Stimulated activated effector memory CD8-positive, alpha-beta T cell treated with anti-CD3 and anti-CD28 coated beads, Interleukin-12 subunit alpha, Interleukin-12 subunit beta, amount 100 ng/mL, for 72 hours (primary cell): ENCODE data around the gene ATG9A.
"Not testable (repeated sequence)": the region's sequence is repeated elsewhere in the genome, so short reads cannot be mapped to it uniquely, and the experiment has no call there.

ENCODE experiments used
- ATAC-seq: fragments of 150-1000 bp; cut with Tn5 transposase; 2 replicates; pipeline ENCODE4 v1.10.0; 2021
- DNase-seq, 2 donors: peaks; one replicate each; pipeline ENCODE4 v3.0.0; 2021 to 2022; ENCODE audit warnings: low spot score in 2 of 2
- H3K27ac Mint-ChIP-seq: one replicate; pipeline ENCODE4 v1.8.0; 2022; ENCODE audit warnings: mild to moderate bottlenecking, mixed read lengths
- H3K36me3 Mint-ChIP-seq: one replicate; pipeline ENCODE4 v1.8.0; 2022; ENCODE audit warnings: mild to moderate bottlenecking, mixed read lengths
- H3K4me1 Mint-ChIP-seq: one replicate; pipeline ENCODE4 v1.8.0; 2022; ENCODE audit warnings: mixed read lengths
- H3K4me3 Mint-ChIP-seq: one replicate; pipeline ENCODE4 v1.8.0; 2022; ENCODE audit warnings: mild to moderate bottlenecking, mixed read lengths
- H3K9me3 Mint-ChIP-seq: one replicate; pipeline ENCODE4 v1.8.0; 2022; ENCODE audit warnings: mixed read lengths

The ATG9A gene

DNA sequence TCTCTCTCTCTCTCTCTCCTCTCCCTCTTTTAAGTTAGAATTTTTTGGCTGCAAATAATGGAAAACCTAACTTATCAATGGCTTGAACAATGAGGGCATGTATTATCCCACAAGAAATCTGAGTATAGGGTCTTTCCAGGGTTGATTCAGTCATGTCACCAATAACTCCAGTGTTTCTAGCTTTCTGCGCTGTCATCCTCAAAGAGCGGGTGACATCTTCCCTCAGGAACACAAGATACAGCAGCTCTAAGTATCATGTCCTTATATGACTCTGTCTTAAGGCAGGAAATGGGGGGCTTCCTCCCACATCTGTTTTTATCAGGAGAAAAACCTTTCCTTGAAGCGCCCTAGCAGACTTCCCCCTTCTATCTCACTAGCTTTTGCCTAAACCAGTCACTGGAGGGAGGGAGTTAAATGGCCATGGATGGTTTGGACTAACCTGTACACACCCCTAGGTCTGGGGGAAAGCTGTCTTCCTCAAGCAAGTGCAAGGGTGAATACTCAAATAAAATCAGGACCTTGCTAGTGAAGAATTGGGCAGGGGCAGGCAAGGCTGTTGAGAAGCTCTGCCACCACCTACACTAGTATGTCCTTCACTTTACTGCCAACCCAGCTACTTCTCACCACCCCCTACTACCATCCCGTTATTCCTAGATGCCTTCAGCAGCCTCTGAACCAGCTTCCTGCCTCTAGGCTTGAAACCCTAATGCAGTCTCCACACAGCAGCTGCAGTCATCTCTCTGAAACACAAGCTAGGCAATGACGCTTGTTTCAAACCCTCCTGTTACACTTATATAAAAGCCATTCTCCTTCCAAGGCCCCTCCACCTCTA, 31.8 kb upstream of the ATG9A start:
- H3K36me3 Mint-ChIP-seq, result no peaks in the 10 kb centered on the region
- DNase-seq, result no peak
- H3K4me3 Mint-ChIP-seq, result no peak overlapping the region
- H3K27ac Mint-ChIP-seq, result no peak overlapping the region
- H3K9me3 Mint-ChIP-seq, result no peaks in the 10 kb centered on the region
- no peak for ATAC-seq
- H3K4me1 Mint-ChIP-seq, result peaks cover 4% of the 10 kb centered on the region

GRCh38 chr2:219258942-219259341, 29.5 kb upstream of the ATG9A start:
- H3K9me3 Mint-ChIP-seq, H3K4me3 Mint-ChIP-seq, ATAC-seq, H3K36me3 Mint-ChIP-seq, H3K27ac Mint-ChIP-seq, DNase-seq: not testable (repeated sequence)
- peaks cover 12% of the 10 kb centered on the region for H3K4me1 Mint-ChIP-seq

GRCh38 chr2:219254590-219255201, 25.3 kb upstream of the ATG9A start:
- Mint-ChIP-seq H3K4me1 (peaks cover 45% of the 10 kb centered on the region), H3K4me3 (peak overlapping the region; percentile 68), H3K9me3 (no peaks in the 10 kb centered on the region), H3K36me3 (peaks cover 47% of the 10 kb centered on the region), H3K27ac (peak overlapping the region; percentile 83)
- ATAC-seq (peak; percentile 72), DNase-seq (peak; percentile 41 to 81)

- Mint-ChIP-seq H3K27ac (peak within 1 kb of the TSS; percentile 83), H3K9me3 (no peaks in the 10 kb centered on the region), H3K4me1 (peaks cover 52% of the 10 kb centered on the region), H3K4me3 (peak within 1 kb of the TSS; percentile 68), H3K36me3 (peaks cover 55% of the 10 kb centered on the region)
- ATAC-seq (peak; percentile 83), DNase-seq (peak; percentile 80 to 93)
These were observed 24.5 kb upstream of the ATG9A start, which contains the start of gene TUBA4A for GRCh38 chr2:219253753-219254589. TUBA4A (minus strand) TSS chr2:219253918; CDS start chr2:219253858, 60 bp downstream.

- ATAC-seq (peak; percentile 39), DNase-seq (peak; percentile 31 to 77)
- H3K36me3 Mint-ChIP-seq, result peaks cover 63% of the 10 kb centered on the region
- H3K27ac Mint-ChIP-seq, result peak within 1 kb of the TSS; percentile 83
- peaks cover 60% of the 10 kb centered on the region for H3K4me1 Mint-ChIP-seq
- H3K9me3 Mint-ChIP-seq, result no peaks in the 10 kb centered on the region
- H3K4me3 Mint-ChIP-seq, result peak within 1 kb of the TSS; percentile 68
These were observed 23.7 kb upstream of the ATG9A start, which contains the start of gene TUBA4B for GRCh38 chr2:219252900-219253752. TUBA4B (plus strand) TSS chr2:219253243; CDS start chr2:219253408, 165 bp downstream.

DNA sequence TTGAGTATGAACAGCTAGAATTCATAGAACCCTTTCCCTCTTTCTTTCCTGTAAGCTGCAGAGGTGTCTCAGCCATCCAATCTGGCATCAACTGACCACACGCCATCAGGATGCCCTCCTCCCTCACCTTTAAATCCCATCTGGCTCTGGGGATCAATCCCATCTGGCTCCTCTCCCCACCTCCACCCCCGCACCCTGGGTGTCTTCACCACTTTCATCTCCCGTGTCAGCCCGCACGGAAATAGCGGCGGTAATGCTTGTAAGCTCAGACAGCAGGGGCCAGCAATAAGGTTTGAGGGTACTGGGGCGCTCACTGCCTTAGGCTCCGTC, 23.1 kb upstream of the ATG9A start:
- H3K27ac Mint-ChIP-seq, result peak overlapping the region; percentile 83

GRCh38 chr2:219252084-219252483, 22.6 kb upstream of the ATG9A start:
- ATAC-seq (no peak), DNase-seq (no peak)
- H3K36me3 Mint-ChIP-seq, result peaks cover 74% of the 10 kb centered on the region
- no peaks in the 10 kb centered on the region for H3K9me3 Mint-ChIP-seq
- peak overlapping the region; percentile 68 for H3K4me3 Mint-ChIP-seq
- peak overlapping the region; percentile 83 for H3K27ac Mint-ChIP-seq
- peaks cover 71% of the 10 kb centered on the region for H3K4me1 Mint-ChIP-seq

More for the DNA sequence above, 23.1 kb upstream of the ATG9A start:
- Mint-ChIP-seq H3K4me1 (peaks cover 66% of the 10 kb centered on the region), H3K36me3 (peaks cover 69% of the 10 kb centered on the region), H3K9me3 (no peaks in the 10 kb centered on the region), H3K4me3 (peak overlapping the region; percentile 68)
- DNase-seq (no peak), ATAC-seq (no peak)

DNA sequence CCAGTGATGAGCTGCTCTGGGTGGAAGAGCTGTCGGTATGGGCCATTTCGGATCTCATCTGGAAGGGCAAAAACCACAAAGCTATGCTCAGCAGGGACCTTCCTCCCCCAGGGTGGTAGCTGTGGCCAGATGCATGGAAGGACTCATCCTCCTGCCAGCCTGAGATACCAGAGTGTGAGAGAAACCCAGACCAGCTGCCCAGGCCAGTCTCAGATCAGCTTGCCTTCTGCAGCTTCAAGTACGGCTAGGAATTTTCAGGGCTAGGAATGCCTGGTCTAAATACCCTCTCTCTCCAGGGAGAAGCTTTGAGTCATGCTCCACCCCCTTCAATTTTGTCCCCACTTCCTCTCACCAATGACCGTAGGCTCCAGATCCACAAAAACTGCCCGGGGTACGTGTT, 22.2 kb upstream of the ATG9A start:
- no peak for DNase-seq
- H3K9me3 Mint-ChIP-seq, result no peaks in the 10 kb centered on the region
- ATAC-seq, result no peak
- peak overlapping the region; percentile 83 for H3K27ac Mint-ChIP-seq
- H3K36me3 Mint-ChIP-seq, result peaks cover 78% of the 10 kb centered on the region
- H3K4me3 Mint-ChIP-seq, result peak overlapping the region; percentile 68
- peaks cover 75% of the 10 kb centered on the region for H3K4me1 Mint-ChIP-seq

DNA sequence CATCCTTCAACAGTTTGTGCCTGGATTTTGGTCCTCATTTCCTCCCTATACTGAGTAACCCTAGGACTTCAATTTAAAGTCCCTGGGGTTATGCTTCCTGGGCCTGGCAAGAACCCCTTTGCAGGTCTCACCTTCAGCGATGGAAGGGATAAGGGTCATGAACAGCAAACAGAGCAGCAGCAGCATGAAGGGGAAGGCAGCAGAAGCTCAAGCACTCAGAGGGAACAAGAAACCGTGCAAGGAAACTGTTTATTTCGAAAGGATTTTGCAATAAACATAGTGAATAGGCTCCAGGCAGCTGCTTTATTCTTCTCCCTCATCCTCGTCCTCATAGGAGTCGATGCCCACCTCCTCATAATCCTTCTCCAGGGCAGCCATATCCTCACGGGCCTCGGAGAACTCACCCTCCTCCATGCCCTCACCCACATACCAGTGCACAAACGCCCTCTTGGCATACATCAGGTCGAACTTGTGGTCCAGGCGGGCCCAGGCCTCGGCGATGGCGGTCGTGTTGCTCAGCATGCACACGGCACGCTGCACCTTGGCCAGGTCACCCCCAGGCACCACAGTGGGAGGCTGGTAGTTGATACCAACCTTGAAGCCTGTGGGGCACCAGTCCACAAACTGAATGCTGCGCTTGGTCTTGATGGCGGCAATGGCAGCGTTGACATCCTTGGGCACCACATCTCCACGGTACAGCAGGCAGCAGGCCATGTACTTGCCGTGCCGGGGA, 20.8 kb upstream of the ATG9A start:
- peaks cover 72% of the 10 kb centered on the region for H3K4me1 Mint-ChIP-seq
- peak overlapping the region; percentile 86 for H3K27ac Mint-ChIP-seq
- DNase-seq, result no peak
- H3K4me3 Mint-ChIP-seq, result peak overlapping the region; percentile 68
- H3K9me3 Mint-ChIP-seq, result no peaks in the 10 kb centered on the region
- H3K36me3 Mint-ChIP-seq, result peaks cover 88% of the 10 kb centered on the region
- no peak for ATAC-seq

DNA sequence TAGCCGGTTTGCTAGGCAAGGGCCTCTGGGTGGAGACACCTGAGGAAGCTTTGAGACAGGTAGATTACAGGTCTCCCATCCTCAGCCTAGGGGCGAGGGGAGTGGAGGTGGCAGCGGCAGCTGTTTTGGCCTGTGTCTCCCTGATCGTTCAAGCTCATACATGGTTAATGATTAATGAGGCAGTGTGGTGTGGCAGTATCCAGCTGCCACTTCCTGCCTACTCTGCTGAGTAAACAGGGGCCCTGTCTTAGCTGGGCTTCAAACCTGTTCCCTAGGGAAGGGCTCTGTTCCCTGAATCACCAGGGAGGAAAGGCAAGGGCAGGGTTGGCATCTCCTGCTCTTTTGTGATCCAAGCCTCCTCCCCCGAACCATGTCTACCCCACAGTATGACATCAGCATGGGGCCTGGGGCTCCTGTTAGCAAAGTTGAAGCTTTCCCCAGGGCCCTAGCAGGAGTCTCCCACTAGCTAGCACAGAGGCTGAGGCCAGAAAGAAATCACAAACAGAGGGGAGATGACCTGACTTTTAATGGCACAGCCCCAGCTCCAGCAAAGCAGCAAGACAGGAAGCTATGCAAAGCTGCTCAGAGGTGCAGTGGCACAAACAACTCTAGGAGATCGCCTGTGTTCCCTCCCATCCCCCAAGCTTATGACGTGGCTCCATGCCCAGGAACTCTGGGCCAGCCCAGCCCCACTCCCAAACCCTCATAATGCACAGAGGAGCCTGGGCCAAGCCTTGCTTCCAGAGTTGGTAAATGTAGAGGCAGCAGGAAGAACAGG, 20.0 kb upstream of the ATG9A start:
- H3K9me3 Mint-ChIP-seq, result no peaks in the 10 kb centered on the region
- ATAC-seq (no peak), DNase-seq (no peak)
- H3K27ac Mint-ChIP-seq, result peak overlapping the region; percentile 86
- peak overlapping the region; percentile 68 for H3K4me3 Mint-ChIP-seq
- peaks cover 77% of the 10 kb centered on the region for H3K4me1 Mint-ChIP-seq
- H3K36me3 Mint-ChIP-seq, result peaks cover 86% of the 10 kb centered on the region

GRCh38 chr2:219248845-219249202, 19.4 kb upstream of the ATG9A start:
- H3K4me3 Mint-ChIP-seq, result peak overlapping the region; percentile 68
- no peaks in the 10 kb centered on the region for H3K9me3 Mint-ChIP-seq
- peaks cover 86% of the 10 kb centered on the region for H3K36me3 Mint-ChIP-seq
- H3K27ac Mint-ChIP-seq, result peak overlapping the region; percentile 86
- no peak for DNase-seq
- peaks cover 77% of the 10 kb centered on the region for H3K4me1 Mint-ChIP-seq
- ATAC-seq, result no peak

- H3K4me3 Mint-ChIP-seq, result peak overlapping the region; percentile 68
- peak; percentile 41 to 72 for DNase-seq
- H3K9me3 Mint-ChIP-seq, result no peaks in the 10 kb centered on the region
- H3K4me1 Mint-ChIP-seq, result peaks cover 77% of the 10 kb centered on the region
- H3K36me3 Mint-ChIP-seq, result peaks cover 77% of the 10 kb centered on the region
- H3K27ac Mint-ChIP-seq, result peak overlapping the region; percentile 86
- ATAC-seq, result peak; percentile 78
These were observed 18.5 kb upstream of the ATG9A start for GRCh38 chr2:219247678-219248642.
